ENCODE measurements around the gene PSMD1. TPM values are rescaled to one million over a fixed set of nuclear protein-coding genes. Genes with fewer than 3 reads are reported as not detected.
"Not testable (repeated sequence)": the region's sequence is repeated elsewhere in the genome, so short reads cannot be mapped to it uniquely, and the experiment has no call there.

The PSMD1 gene
- total RNA-seq, 1 donor from 2014 or later: 59.0 TPM

- H3K36me3 ChIP-seq: peaks cover 41% of the 10 kb centered on the region
Observed at GRCh38 chr2:231093933-231094332, 37.3 kb downstream of the PSMD1 start.

GRCh38 chr2:231094736-231095346 lies 38.2 kb downstream of the PSMD1 start:
- no peak overlapping the region for H3K27ac ChIP-seq
- TF ChIP-seq CTCF (IDR thresholded peaks at IDR 0.05): no peak
- peaks cover 36% of the 10 kb centered on the region for H3K36me3 ChIP-seq
- H3K4me3 ChIP-seq: no peak overlapping the region
- H3K4me1 ChIP-seq: no peaks in the 10 kb centered on the region
- H3K27me3 ChIP-seq: no peaks in the 10 kb centered on the region
- ATAC-seq (no peak), DNase-seq (no peak)
- intact Hi-C loops (cut with DNase I): no loop called here
- H3K9me3 ChIP-seq: peaks cover 12% of the 10 kb centered on the region

More at GRCh38 chr2:231093933-231094332, 37.3 kb downstream of the PSMD1 start:
- Histone ChIP-seq H3K4me3 (no peak overlapping the region), H3K27ac (no peak overlapping the region), H3K4me1 (no peaks in the 10 kb centered on the region), H3K27me3 (no peaks in the 10 kb centered on the region), H3K9me3 (peaks cover 4% of the 10 kb centered on the region)
- ATAC-seq (no peak), DNase-seq (no peak)
- intact Hi-C loops (cut with DNase I): no loop called here
- TF ChIP-seq CTCF (IDR thresholded peaks at IDR 0.05): no peak

- intact Hi-C loops (cut with DNase I): loop anchor here (10.0 kb wide), 1 partner anchor 95 kb away; the partner anchor contains the start of gene ARMC9
- H3K27me3 ChIP-seq: no peaks in the 10 kb centered on the region
- TF ChIP-seq CTCF (IDR thresholded peaks at IDR 0.05): peak; percentile 4
- DNase-seq (no peak), ATAC-seq (no peak)
- peaks cover 18% of the 10 kb centered on the region for H3K9me3 ChIP-seq
- H3K27ac ChIP-seq: no peak overlapping the region
- H3K4me3 ChIP-seq: no peak overlapping the region
- peaks cover 6% of the 10 kb centered on the region for H3K4me1 ChIP-seq
- peaks cover 26% of the 10 kb centered on the region for H3K36me3 ChIP-seq
Observed at GRCh38 chr2:231099918-231100317, 43.3 kb downstream of the PSMD1 start.

GRCh38 chr2:231100321-231100720 lies 43.7 kb downstream of the PSMD1 start:
- Histone ChIP-seq H3K9me3 (peaks cover 18% of the 10 kb centered on the region), H3K36me3 (peaks cover 26% of the 10 kb centered on the region)
- not testable (repeated sequence) for H3K27me3 ChIP-seq, DNase-seq, H3K4me3 ChIP-seq, H3K4me1 ChIP-seq, ATAC-seq, H3K27ac ChIP-seq
- intact Hi-C loops (cut with DNase I): loop anchor here (10.0 kb wide), 1 partner anchor 94 kb away; the partner anchor contains the start of gene ARMC9

- H3K27me3 ChIP-seq: no peaks in the 10 kb centered on the region
- peaks cover 26% of the 10 kb centered on the region for H3K36me3 ChIP-seq
- peaks cover 6% of the 10 kb centered on the region for H3K4me1 ChIP-seq
- intact Hi-C loops (cut with DNase I): loop anchor here (10.0 kb wide), 1 partner anchor 94 kb away; the partner anchor contains the start of gene ARMC9
- ATAC-seq: no peak
- DNase-seq: no peak
- no peak overlapping the region for H3K4me3 ChIP-seq
- H3K27ac ChIP-seq: no peak overlapping the region
- peaks cover 18% of the 10 kb centered on the region for H3K9me3 ChIP-seq
- no peak for TF ChIP-seq CTCF (IDR thresholded peaks at IDR 0.05)
Observed at GRCh38 chr2:231100990-231101389, 44.3 kb downstream of the PSMD1 start.

- Histone ChIP-seq H3K36me3 (peaks cover 18% of the 10 kb centered on the region), H3K27ac (no peak overlapping the region), H3K9me3 (peaks cover 18% of the 10 kb centered on the region), H3K4me1 (peaks cover 6% of the 10 kb centered on the region), H3K27me3 (no peaks in the 10 kb centered on the region), H3K4me3 (no peak overlapping the region)
- no peak for TF ChIP-seq CTCF (IDR thresholded peaks at IDR 0.05)
- ATAC-seq (no peak), DNase-seq (no peak)
- intact Hi-C loops (cut with DNase I): loop anchor here (10.0 kb wide), 1 partner anchor 92 kb away; the partner anchor contains the start of gene ARMC9
Observed at GRCh38 chr2:231102772-231103171, 46.1 kb downstream of the PSMD1 start.

Measured in upper lobe of right lung (tissue), 1 donor.